ENCODE results near the gene SLC25A22. TPM values are rescaled to one million over a fixed set of nuclear protein-coding genes. Genes with fewer than 3 reads are reported as not detected.

The SLC25A22 gene
- total RNA-seq, 1 donor from 2014 or later: 3.9 TPM

DNA sequence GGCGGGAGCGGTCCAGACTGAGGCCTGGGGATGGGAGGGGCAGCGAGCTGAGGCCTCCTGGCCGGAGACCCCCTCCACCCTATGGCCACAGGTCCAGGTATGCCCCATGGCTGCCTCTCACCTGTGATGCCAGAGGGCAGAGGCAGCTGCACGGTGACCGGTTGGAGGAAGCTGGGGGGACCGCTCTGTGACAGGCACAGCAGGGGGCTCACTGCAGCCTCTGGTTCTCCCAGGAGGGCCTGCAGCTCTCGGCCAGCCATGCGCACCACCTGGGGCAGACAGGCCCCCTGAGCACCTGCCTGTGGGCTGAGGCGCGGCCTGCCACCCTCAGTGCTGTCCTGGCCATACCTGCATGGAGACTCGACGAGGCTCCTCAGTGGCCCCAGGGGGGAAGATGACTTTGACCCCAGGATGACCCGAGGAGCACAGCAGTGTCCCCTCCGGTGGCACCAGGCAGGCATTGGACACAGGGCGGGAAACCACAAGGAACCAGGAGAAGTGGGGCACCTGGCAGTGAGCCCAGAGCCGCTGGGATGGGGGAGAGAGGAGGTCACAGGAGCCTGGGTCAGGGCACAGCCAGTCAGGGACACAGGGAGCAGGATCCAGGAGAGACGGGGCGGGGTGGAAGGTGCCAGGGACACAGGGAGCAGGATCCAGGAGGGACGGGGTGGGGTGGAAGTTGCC is 3.2 kb upstream of the SLC25A22 start:
- H3K9me3 ChIP-seq (replicated peaks): no peaks in the 10 kb centered on the region

GRCh38 chr11:800473-800872 is 2.4 kb upstream of the SLC25A22 start:
- H3K27me3 ChIP-seq (ENCODE audit: low read depth): no peaks in the 10 kb centered on the region
- no peak for DNase-seq
- H3K9me3 ChIP-seq (replicated peaks): no peaks in the 10 kb centered on the region
- H3K36me3 ChIP-seq: peaks cover 36% of the 10 kb centered on the region
- peaks cover 61% of the 10 kb centered on the region for H3K4me1 ChIP-seq
- intact Hi-C loops (cut with micrococcal nuclease): no loop called here
- no peak overlapping the region for H3K4me3 ChIP-seq
- TF ChIP-seq CTCF (IDR thresholded peaks at IDR 0.05; ENCODE audit: borderline replicate concordance): no peak
- no peak overlapping the region for H3K27ac ChIP-seq (replicated peaks)

More for the DNA sequence above, 3.2 kb upstream of the SLC25A22 start:
- intact Hi-C loops (cut with micrococcal nuclease): no loop called here
- no peak for DNase-seq
- Histone ChIP-seq H3K4me3 (no peak overlapping the region), H3K4me1 (peaks cover 57% of the 10 kb centered on the region), H3K27me3 (ENCODE audit: low read depth) (no peaks in the 10 kb centered on the region), H3K36me3 (peaks cover 36% of the 10 kb centered on the region), H3K27ac (replicated peaks) (no peak overlapping the region)
- TF ChIP-seq CTCF (IDR thresholded peaks at IDR 0.05; ENCODE audit: borderline replicate concordance): no peak

GRCh38 chr11:799641-800316 is 1.7 kb upstream of the SLC25A22 start:
- Histone ChIP-seq H3K4me3 (no peak overlapping the region), H3K4me1 (peaks cover 63% of the 10 kb centered on the region), H3K27me3 (ENCODE audit: low read depth) (no peaks in the 10 kb centered on the region), H3K27ac (replicated peaks) (no peak overlapping the region), H3K36me3 (peaks cover 36% of the 10 kb centered on the region), H3K9me3 (replicated peaks) (no peaks in the 10 kb centered on the region)
- intact Hi-C loops (cut with micrococcal nuclease): no loop called here
- DNase-seq: no peak
- TF ChIP-seq CTCF (IDR thresholded peaks at IDR 0.05; ENCODE audit: borderline replicate concordance): no peak

- peak overlapping the region; percentile 85 for H3K27ac ChIP-seq (replicated peaks)
- H3K9me3 ChIP-seq (replicated peaks): no peaks in the 10 kb centered on the region
- TF ChIP-seq CTCF (IDR thresholded peaks at IDR 0.05; ENCODE audit: borderline replicate concordance): no peak
- no peaks in the 10 kb centered on the region for H3K27me3 ChIP-seq (ENCODE audit: low read depth)
- peak; percentile 66 for DNase-seq
- H3K4me1 ChIP-seq: peaks cover 44% of the 10 kb centered on the region
- intact Hi-C loops (cut with micrococcal nuclease): no loop called here
- peak overlapping the region; percentile 81 for H3K4me3 ChIP-seq
- H3K36me3 ChIP-seq: peaks cover 28% of the 10 kb centered on the region
These were observed 587 bp downstream of the SLC25A22 start for GRCh38 chr11:797296-798092.

GRCh38 chr11:796565-797295 is 1.4 kb downstream of the SLC25A22 start:
- no peaks in the 10 kb centered on the region for H3K9me3 ChIP-seq (replicated peaks)
- peaks cover 42% of the 10 kb centered on the region for H3K4me1 ChIP-seq
- no peak for TF ChIP-seq CTCF (IDR thresholded peaks at IDR 0.05; ENCODE audit: borderline replicate concordance)
- H3K36me3 ChIP-seq: peaks cover 26% of the 10 kb centered on the region
- H3K27ac ChIP-seq (replicated peaks): peak overlapping the region; percentile 85
- peak overlapping the region; percentile 81 for H3K4me3 ChIP-seq
- intact Hi-C loops (cut with micrococcal nuclease): no loop called here
- no peaks in the 10 kb centered on the region for H3K27me3 ChIP-seq (ENCODE audit: low read depth)
- DNase-seq: no peak

All from left ventricle myocardium inferior (tissue), 1 donor.